ENCODE data around the gene HAUS3.

Gene HAUS3
- total RNA-seq = 8.5 to 21.5 (median 12.0) reads per million in 3 experiments

- peak; percentile 100 for DNase-seq
Observed at GRCh38 chr4:2241410-2242353, at the start of gene HAUS3, which contains the start of gene POLN. Gene HAUS3, minus strand, starts transcription at chr4:2242121. Its CDS starts 1,175 bp downstream, at chr4:2240946. Gene POLN, minus strand, starts transcription at chr4:2242121. Its CDS starts 12,890 bp downstream, at chr4:2229231.

- peak; percentile 88 for DNase-seq
Observed at GRCh38 chr4:2290974-2291704, 49.2 kb upstream of the HAUS3 start.

- no peak for DNase-seq
Observed at GRCh38 chr4:2290488-2290887, 48.6 kb upstream of the HAUS3 start.

GRCh38 chr4:2289955-2290333 lies 48.0 kb upstream of the HAUS3 start:
- no peak for DNase-seq

- no peak for DNase-seq
Observed at GRCh38 chr4:2289311-2289954, 47.5 kb upstream of the HAUS3 start.

- DNase-seq = no peak
Observed at GRCh38 chr4:2288051-2288541, 46.2 kb upstream of the HAUS3 start.

GRCh38 chr4:2287594-2287915 lies 45.6 kb upstream of the HAUS3 start:
- no peak for DNase-seq

GRCh38 chr4:2286904-2287593 lies 45.1 kb upstream of the HAUS3 start:
- DNase-seq = no peak

GRCh38 chr4:2285613-2286381 lies 43.9 kb upstream of the HAUS3 start:
- no peak for DNase-seq

GRCh38 chr4:2284934-2285612 lies 43.2 kb upstream of the HAUS3 start:
- DNase-seq = no peak

- no peak for DNase-seq
Observed at GRCh38 chr4:2284161-2284933, 42.4 kb upstream of the HAUS3 start.

- DNase-seq = no peak
Observed at GRCh38 chr4:2283199-2283711, 41.3 kb upstream of the HAUS3 start.

- DNase-seq = peak; percentile 95
Observed at GRCh38 chr4:2281575-2282343, 39.8 kb upstream of the HAUS3 start.

GRCh38 chr4:2280531-2281300 lies 38.8 kb upstream of the HAUS3 start:
- no peak for DNase-seq

- DNase-seq = no peak
Observed at GRCh38 chr4:2277956-2278355, 36.0 kb upstream of the HAUS3 start.

GRCh38 chr4:2276581-2277325 lies 34.8 kb upstream of the HAUS3 start:
- no peak for DNase-seq

GRCh38 chr4:2275546-2276251 lies 33.8 kb upstream of the HAUS3 start:
- DNase-seq = no peak

Measured in central memory CD4-positive, alpha-beta T cell (primary cell).